IMR-90 (cell line): ENCODE measurements around the gene MYO10. TPM values are rescaled to one million over a fixed set of nuclear protein-coding genes. Genes with fewer than 3 reads are reported as not detected.

Source experiments
- ATAC-seq: fragments of 200-7000 bp; cut with Tn5 transposase; 2 replicates; pipeline ENCODE4 v1.9.1; 2020; ENCODE audit warnings: low read depth, mild to moderate bottlenecking, moderate library complexity
- BruUV-seq: library from RNA; stranded (reverse); fragments of 400-500 nt; replicated peaks from 2 replicates; lab custom pipeline; 2021; lab: Mats Ljungman, UMichigan
- CTCF ChIA-PET: fragments of 300-600 bp; formaldehyde crosslinking; extraction: SDS; loops from one replicate; lab custom pipeline; 2021; ENCODE audit warnings: antibody characterized with exemption; lab: Yijun Ruan, JAX
- POLR2A ChIA-PET: fragments of 300-600 bp; sonication (Branson Sonifier 250); formaldehyde crosslinking; loops from one replicate; lab custom pipeline; 2022; ENCODE audit warnings: antibody characterized with exemption; ENCODE audit not compliant: unreplicated experiment; lab: Charles Lee
- DNase-seq: peaks from one replicate; pipeline ENCODE4 v3.0.0; 2013
- H2AFZ ChIP-seq: replicated peaks from 2 replicates; pipeline ENCODE3; 2013; ENCODE audit warnings: low read length, mild to moderate bottlenecking; ENCODE audit not compliant: poor library complexity
- H2AK5ac ChIP-seq: 2 replicates; pipeline ENCODE4 v1.6.1; 2013; ENCODE audit warnings: low read depth, low read length, inconsistent platforms
- H2AK9ac ChIP-seq: replicated peaks from 2 replicates; pipeline ENCODE3; 2013; ENCODE audit warnings: mild to moderate bottlenecking, low read depth, low read length, moderate library complexity; ENCODE audit not compliant: poor library complexity
- H2BK120ac ChIP-seq: 2 replicates; pipeline ENCODE4 v1.6.1; 2013; ENCODE audit warnings: low read depth, low read length, inconsistent platforms
- H2BK15ac ChIP-seq: 3 replicates; pipeline ENCODE4 v1.6.1; 2013; ENCODE audit warnings: low read depth, low read length, inconsistent platforms
- H2BK20ac ChIP-seq: 2 replicates; pipeline ENCODE4 v1.6.1; 2013; ENCODE audit warnings: low read depth, mild to moderate bottlenecking, inconsistent platforms, low read length, moderate library complexity
- H2BK5ac ChIP-seq: 2 replicates; pipeline ENCODE4 v1.6.1; 2013; ENCODE audit warnings: mild to moderate bottlenecking, low read depth, low read length, inconsistent platforms; ENCODE audit not compliant: poor library complexity, severe bottlenecking
- H3K14ac ChIP-seq: replicated peaks from 2 replicates; pipeline ENCODE4 v1.6.1; 2013; ENCODE audit warnings: low read depth, low read length, inconsistent platforms
- H3K18ac ChIP-seq: 2 replicates; pipeline ENCODE4 v1.6.1; 2013; ENCODE audit warnings: low read depth, low read length, control low read depth
- H3K23ac ChIP-seq: 2 replicates; pipeline ENCODE4 v1.6.1; 2013; ENCODE audit warnings: low read depth, low read length, inconsistent platforms
- H3K27ac ChIP-seq: 2 replicates; pipeline ENCODE4 v1.5.1; 2013; ENCODE audit warnings: mild to moderate bottlenecking, control low read depth, low read length; ENCODE audit not compliant: insufficient read depth
- H3K27me3 ChIP-seq: 2 replicates; pipeline ENCODE4 v1.6.1; 2013; ENCODE audit warnings: low read length; ENCODE audit not compliant: control insufficient read depth, insufficient read depth
- H3K36me3 ChIP-seq: 2 replicates; pipeline ENCODE4 v1.6.1; 2013; ENCODE audit warnings: low read length, mixed read lengths; ENCODE audit not compliant: control insufficient read depth, insufficient read depth
- H3K4ac ChIP-seq: 2 replicates; pipeline ENCODE4 v1.6.1; 2013; ENCODE audit warnings: low read depth, low read length, inconsistent platforms
- H3K4me1 ChIP-seq: 2 replicates; pipeline ENCODE4 v1.6.1; 2013; ENCODE audit warnings: low read length, mixed read lengths; ENCODE audit not compliant: control insufficient read depth, insufficient read depth
- H3K4me2 ChIP-seq: 2 replicates; pipeline ENCODE4 v1.6.1; 2013; ENCODE audit warnings: low read depth, mild to moderate bottlenecking, control low read depth, low read length, moderate library complexity
- H3K4me3 ChIP-seq: 2 replicates; pipeline ENCODE4 v1.5.1; 2013; ENCODE audit warnings: low read depth, mild to moderate bottlenecking, control low read depth, low read length, moderate library complexity; ENCODE audit not compliant: insufficient read depth
- H3K56ac ChIP-seq: 2 replicates; pipeline ENCODE4 v1.6.1; 2013; ENCODE audit warnings: low read length, inconsistent platforms; ENCODE audit not compliant: insufficient read depth; ENCODE audit errors: extremely low read depth
- H3K79me1 ChIP-seq, 2 experiments: 2 replicates each; pipeline ENCODE4 v1.6.1; 2013; ENCODE audit warnings: low read length in 2 of 2, inconsistent platforms in 1 of 2, low read depth in 1 of 2
- H3K9ac ChIP-seq: 2 replicates; pipeline ENCODE4 v1.6.1; 2013; ENCODE audit warnings: low read depth, low read length, control low read depth
- H3K9me1 ChIP-seq: 2 replicates; pipeline ENCODE4 v1.6.1; 2013; ENCODE audit warnings: low read length, inconsistent platforms; ENCODE audit not compliant: insufficient read depth
- H3K9me3 ChIP-seq: 2 replicates; pipeline ENCODE4 v1.6.1; 2013; ENCODE audit warnings: low read length; ENCODE audit not compliant: control insufficient read depth, insufficient read depth
- H4K20me1 ChIP-seq: 2 replicates; pipeline ENCODE4 v1.6.1; 2013; ENCODE audit warnings: low read length, inconsistent platforms; ENCODE audit not compliant: insufficient read depth
- H4K5ac ChIP-seq: 2 replicates; pipeline ENCODE4 v1.6.1; 2013; ENCODE audit warnings: mild to moderate bottlenecking, low read depth, low read length, control low read depth
- H4K8ac ChIP-seq, 2 experiments: 2 replicates each; pipeline ENCODE4 v1.6.1; 2013; ENCODE audit warnings: low read depth in 2 of 2, low read length in 2 of 2, control low read depth in 1 of 2, inconsistent platforms in 1 of 2
- H4K91ac ChIP-seq: 2 replicates; pipeline ENCODE4 v1.6.1; 2013; ENCODE audit warnings: low read depth, low read length, inconsistent platforms; ENCODE audit not compliant: insufficient read depth
- CEBPB ChIP-seq: IDR thresholded peaks from 2 replicates; pipeline ENCODE4 v1.6.1; 2012; ENCODE audit warnings: low read depth, low read length, improper control_type of control experiment
- CHD1 ChIP-seq: IDR thresholded peaks from 2 replicates; pipeline ENCODE4 v1.6.1; 2012; ENCODE audit warnings: low read depth, low read length, improper control_type of control experiment
- RAD21 ChIP-seq: IDR thresholded peaks from 2 replicates; pipeline ENCODE4 v1.6.1; 2012; ENCODE audit warnings: low read length, improper control_type of control experiment
- WGBS, 2 experiments: methylation state at CpG; one replicate each; pipeline versions ENCODE4 v1.1.5 to v1.1.7; 2013; ENCODE audit warnings: missing lambda C conversion rate in 2 of 2; ENCODE audit not compliant: insufficient read length in 1 of 2; ENCODE audit errors: extremely low coverage in 2 of 2; 5-methylcytosine and 5-hydroxymethylcytosine counted together
- dilution Hi-C: fragments of 300-500 bp; cut with HindIII; formaldehyde crosslinking; loops from one replicate; pipeline ENCODE4 v1.14.3; 2018; ENCODE audit warnings: low sequenced_read_pairs; ENCODE audit not compliant: unreplicated experiment
- in situ Hi-C: fragments of 300-500 bp; cut with MboI; formaldehyde crosslinking; loops from 3 replicates; pipeline ENCODE4 v1.14.3; 2019; ENCODE audit warnings: low sequenced_read_pairs, inconsistent platforms, mixed read lengths
- intact Hi-C: fragments of 100-400 bp; cut with micrococcal nuclease; formaldehyde crosslinking; loops from 2 replicates; pipeline ENCODE4 v1.10.0; 2022
- polyA plus RNA-seq, 3 experiments: library from polyadenylated mRNA; depleted of rRNA; stranded (reverse); fragments of >200 nt; gene quantifications; 2 replicates each; pipeline ENCODE4 v1.2.3, GENCODE V29; 2012; ENCODE audit warnings: low replicate concordance in 1 of 3
- total RNA-seq: library from RNA; depleted of rRNA; stranded (reverse); fragments of >200 nt; gene quantifications from 2 replicates; pipeline ENCODE4 v1.2.3, GENCODE V29; 2012

The MYO10 gene
- total and polyA plus RNA-seq, 2 of the 4 experiments (the other 2 are of a cell fraction): 39.9 to 115 TPM

- H3K27me3 ChIP-seq: no peaks in the 10 kb centered on the region
- H2AFZ ChIP-seq: no peak overlapping the region
- DNase-seq (no peak), ATAC-seq (no peak)
- no peak overlapping the region for H2BK120ac ChIP-seq
- H2AK5ac ChIP-seq: no peak overlapping the region
- TF ChIP-seq CHD1 (no peak), RAD21 (no peak), CEBPB (no peak)
- H3K27ac ChIP-seq: peak overlapping the region; percentile 26; the same call in 1 of the 2 replicates
- CTCF ChIA-PET: no interaction called here
- peaks cover 18 to 86% of the 10 kb centered on the region in 2 experiments for H3K79me1 ChIP-seq
- BruUV-seq: no TSS peak
- H3K4me2 ChIP-seq: no peak overlapping the region; the same call in 1 of the 2 replicates
- peaks cover 50% of the 10 kb centered on the region for H3K9me1 ChIP-seq
- no peak overlapping the region for H3K18ac ChIP-seq
- H3K23ac ChIP-seq: no peak overlapping the region
- no peak overlapping the region for H2AK9ac ChIP-seq
- H3K4me1 ChIP-seq: peaks cover 24% of the 10 kb centered on the region
- H3K36me3 ChIP-seq: peaks cover 8% of the 10 kb centered on the region; the same call in 1 of the 2 replicates
- H3K4ac ChIP-seq: no peak overlapping the region
- H4K20me1 ChIP-seq: peaks cover 99% of the 10 kb centered on the region
- no peak overlapping the region for H2BK5ac ChIP-seq
- 90% methylated on average over 2 of the region's 11 CpGs; no CpG with 5 or more reads in 1 of the 2 experiments for WGBS, 2 experiments
- no peak overlapping the region for H3K4me3 ChIP-seq
- in situ Hi-C loops: no loop called here
- H3K9ac ChIP-seq: no peak overlapping the region
- no peak overlapping the region for H4K5ac ChIP-seq
- H3K56ac ChIP-seq: no peak overlapping the region
- no peak overlapping the region for H2BK20ac ChIP-seq
- dilution Hi-C loops: no loop called here
- H4K8ac ChIP-seq: no peak overlapping the region
- no peak overlapping the region for H4K91ac ChIP-seq
- H3K9me3 ChIP-seq: no peaks in the 10 kb centered on the region
- POLR2A ChIA-PET: no interaction called here
- no peak overlapping the region for H3K14ac ChIP-seq
- intact Hi-C loops: no loop called here
- H2BK15ac ChIP-seq: no peak overlapping the region
These were observed 127.1 kb downstream of the MYO10 start for GRCh38 chr5:16809010-16809394.
